Body of pancreas (tissue), 4 donors: ENCODE measurements around the gene EMID1. TPM values are rescaled to one million over a fixed set of nuclear protein-coding genes. Genes with fewer than 3 reads are reported as not detected.

Source experiments
- ATAC-seq: fragments of 150-250 bp; one replicate; pipeline ENCODE4 v1.9.1; 2016
- DNase-seq, 4 donors: peaks; one replicate each; pipeline ENCODE4 v3.0.0-alpha.2; 2019
- H3K27ac ChIP-seq, 4 donors: fragments of 200-600 bp; sonication (generic); 1 replicate in 3 of 4; 2 replicates in 1 of 4; pipeline versions ENCODE4 v1.5.1 to v1.6.1; 2016 to 2019; ENCODE audit warnings: mild to moderate bottlenecking in 1 of 4, mixed read lengths in 1 of 4, moderate library complexity in 1 of 4
- H3K27me3 ChIP-seq, 2 donors: fragments of 200-600 bp; sonication (generic); one replicate each; pipeline ENCODE4 v1.6.0; 2016; ENCODE audit warnings: mild to moderate bottlenecking in 1 of 2
- H3K36me3 ChIP-seq, 2 donors: fragments of 200-600 bp; sonication (generic); replicated peaks in 1 of 2; 2 replicates each; pipeline ENCODE4 v1.5.1; 2016; ENCODE audit warnings: low read depth in 2 of 2; ENCODE audit not compliant: insufficient read depth in 1 of 2
- H3K4me1 ChIP-seq: fragments of 200-600 bp; sonication (generic); one replicate; pipeline ENCODE4 v1.6.0; 2016
- H3K4me3 ChIP-seq, 2 donors: fragments of 200-600 bp; sonication (generic); 1 replicate in 1 of 2; 2 replicates in 1 of 2; pipeline ENCODE4 v1.5.1; 2016 to 2019
- H3K9me3 ChIP-seq, 3 donors: fragments of 200-600 bp; sonication (generic); 1 replicate in 2 of 3; 2 replicates in 1 of 3; pipeline ENCODE4 v1.5.1; 2016
- POLR2A ChIP-seq, 3 donors: fragments of 450-650 bp; IDR thresholded peaks; one replicate each; pipeline ENCODE4 v1.6.1; 2016; ENCODE audit warnings: antibody characterized with exemption in 3 of 3, mild to moderate bottlenecking in 2 of 3
- WGBS, 2 donors: methylation state at CpG; one replicate each; pipeline ENCODE4 v1.1.5; 2017; 5-methylcytosine and 5-hydroxymethylcytosine counted together
- intact Hi-C: fragments of 100-400 bp; cut with DNase I; formaldehyde crosslinking; loops from one replicate; pipeline ENCODE4 v1.15.1; 2023
- total RNA-seq, 2 donors: library from RNA; depleted of rRNA; stranded (reverse); fragments of >200 nt; gene quantifications; one replicate each; pipeline ENCODE4 v1.1.0, GENCODE V29; 2016
- TF ChIP-seq, protein P1 (sequence below), 7 experiments: fragments of 450-650 bp in 4 of 7; fragments of 200-600 bp in 3 of 7; sonication (generic) in 3 of 7; IDR thresholded peaks; one replicate each; pipeline ENCODE4 v1.5.1; 2016 to 2019; ENCODE audit warnings: antibody characterized with exemption in 7 of 7

Gene EMID1
- total RNA-seq, 2 donors from 2014 or later = 5.9 to 25.9 TPM

DNA sequence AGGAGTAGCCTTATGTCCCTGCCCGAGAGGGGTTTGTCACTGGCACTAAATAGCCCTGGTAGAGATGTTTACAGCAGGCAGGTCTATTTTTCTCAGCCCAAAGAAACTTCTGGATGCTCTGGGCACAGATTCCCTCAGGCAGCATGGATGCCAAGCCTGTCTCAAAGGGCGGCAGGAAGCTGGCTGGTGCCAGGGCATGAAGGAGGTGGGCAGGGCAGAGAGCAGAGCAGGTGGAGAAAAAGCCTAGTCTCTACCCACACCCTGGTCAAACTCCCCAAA, 96.6 kb downstream of the EMID1 start:
- 28 to 80% methylated on average over 1 to 2 of the region's 2 CpGs for WGBS, 2 donors
- DNase-seq = no peak
- intact Hi-C loops = no loop called here
- H3K9me3 ChIP-seq = no peaks in the 10 kb centered on the region
- H3K4me1 ChIP-seq = peaks cover 27% of the 10 kb centered on the region
- H3K36me3 ChIP-seq = peaks cover 19 to 21% of the 10 kb centered on the region in 2 donors
- TF ChIP-seq POLR2A (IDR thresholded peaks at IDR 0.05) = no peak
- TF ChIP-seq, protein P1, sequence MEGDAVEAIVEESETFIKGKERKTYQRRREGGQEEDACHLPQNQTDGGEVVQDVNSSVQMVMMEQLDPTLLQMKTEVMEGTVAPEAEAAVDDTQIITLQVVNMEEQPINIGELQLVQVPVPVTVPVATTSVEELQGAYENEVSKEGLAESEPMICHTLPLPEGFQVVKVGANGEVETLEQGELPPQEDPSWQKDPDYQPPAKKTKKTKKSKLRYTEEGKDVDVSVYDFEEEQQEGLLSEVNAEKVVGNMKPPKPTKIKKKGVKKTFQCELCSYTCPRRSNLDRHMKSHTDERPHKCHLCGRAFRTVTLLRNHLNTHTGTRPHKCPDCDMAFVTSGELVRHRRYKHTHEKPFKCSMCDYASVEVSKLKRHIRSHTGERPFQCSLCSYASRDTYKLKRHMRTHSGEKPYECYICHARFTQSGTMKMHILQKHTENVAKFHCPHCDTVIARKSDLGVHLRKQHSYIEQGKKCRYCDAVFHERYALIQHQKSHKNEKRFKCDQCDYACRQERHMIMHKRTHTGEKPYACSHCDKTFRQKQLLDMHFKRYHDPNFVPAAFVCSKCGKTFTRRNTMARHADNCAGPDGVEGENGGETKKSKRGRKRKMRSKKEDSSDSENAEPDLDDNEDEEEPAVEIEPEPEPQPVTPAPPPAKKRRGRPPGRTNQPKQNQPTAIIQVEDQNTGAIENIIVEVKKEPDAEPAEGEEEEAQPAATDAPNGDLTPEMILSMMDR (IDR thresholded peaks at IDR 0.05) = no peak
- H3K4me3 ChIP-seq = no peak overlapping the region
- H3K27ac ChIP-seq = peak overlapping the region in 3 of 4 donors; percentile 25 to 63 (median 57)
- no peak for ATAC-seq
- no peaks in the 10 kb centered on the region for H3K27me3 ChIP-seq

DNA sequence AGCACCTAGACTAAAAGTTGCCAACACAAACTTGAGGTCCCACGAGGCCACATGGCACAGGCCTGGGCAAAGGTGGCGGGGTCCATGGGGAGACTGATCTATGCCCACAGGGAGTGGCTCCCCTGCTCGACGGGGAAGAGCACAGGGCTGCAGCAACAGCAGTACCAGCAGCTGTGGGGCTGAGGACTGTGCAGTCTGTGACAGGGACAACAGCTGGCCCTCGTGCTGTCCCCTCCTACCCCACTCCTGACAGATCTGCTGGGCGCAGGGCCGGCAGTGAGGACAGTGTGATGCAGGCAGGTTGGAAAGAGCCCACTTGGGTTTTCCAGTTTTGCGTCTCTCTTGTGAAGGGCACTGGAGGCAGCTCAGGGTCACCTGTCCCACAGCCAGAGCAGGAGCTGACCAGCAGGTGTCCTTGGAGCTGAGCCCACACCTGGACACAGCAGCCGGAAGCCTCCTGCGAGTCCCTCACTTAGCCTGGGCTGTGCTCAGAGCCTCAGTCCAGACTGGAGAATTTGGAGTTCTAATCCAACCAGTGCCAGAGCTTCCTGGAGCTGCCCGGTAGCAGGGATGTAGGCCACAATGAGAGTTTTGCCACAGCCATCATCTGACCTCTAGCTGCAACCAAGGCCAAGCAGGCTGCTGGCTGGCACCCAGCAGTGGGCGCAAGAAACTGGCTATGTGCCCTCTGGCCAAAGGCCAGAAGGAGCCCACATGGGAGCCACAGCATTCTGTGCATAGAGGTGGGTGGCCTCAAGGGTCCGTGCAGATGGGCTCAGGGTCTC, 97.2 kb downstream of the EMID1 start:
- intact Hi-C loops = no loop called here
- Histone ChIP-seq H3K27me3 (no peaks in the 10 kb centered on the region), H3K9me3 (no peaks in the 10 kb centered on the region), H3K27ac (peak overlapping the region; percentile 25 to 63 (median 50)), H3K4me3 (no peak overlapping the region), H3K36me3 (peaks cover 15 to 16% of the 10 kb centered on the region in 2 donors), H3K4me1 (peaks cover 32% of the 10 kb centered on the region)
- WGBS, 2 donors = 8 to 23% methylated on average over 2 to 12 of the region's 13 CpGs
- ATAC-seq = peak; percentile 17
- TF ChIP-seq POLR2A (IDR thresholded peaks at IDR 0.05) = no peak
- TF ChIP-seq, protein P1 (IDR thresholded peaks at IDR 0.05) = peak in 3 of 7 experiments; percentile 10 to 19 (median 19)
- peak; percentile 55 to 81 (median 78) for DNase-seq

DNA sequence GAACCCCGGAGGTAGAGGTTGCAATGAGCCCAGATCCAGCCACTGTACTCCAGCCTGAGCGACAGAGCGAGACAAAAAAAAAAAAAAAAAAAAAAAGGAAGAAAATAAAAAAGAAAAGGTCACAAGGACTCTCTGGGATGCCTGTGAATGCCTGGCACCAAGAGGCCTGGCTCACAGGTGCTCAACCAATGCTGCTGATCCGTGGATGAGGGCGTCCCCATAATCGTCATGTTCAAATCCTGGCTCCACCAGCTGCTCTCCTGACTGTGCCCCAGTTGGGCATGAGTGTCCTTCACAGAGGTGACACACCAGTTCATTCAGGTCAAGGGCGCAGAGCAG, 100.1 kb downstream of the EMID1 start:
- intact Hi-C loops = no loop called here
- Histone ChIP-seq H3K27ac (peak overlapping the region in 3 of 4 donors; percentile 51 to 84 (median 73)), H3K4me3 (peak overlapping the region in 1 of 2 donors; percentile 71), H3K4me1 (peaks cover 60% of the 10 kb centered on the region), H3K9me3 (no peaks in the 10 kb centered on the region), H3K36me3 (no peaks in the 10 kb centered on the region), H3K27me3 (no peaks in the 10 kb centered on the region)
- ATAC-seq (no peak), DNase-seq (no peak)
- 40 to 45% methylated on average over 7 of the region's 7 CpGs for WGBS, 2 donors
- TF ChIP-seq, protein P1 (IDR thresholded peaks at IDR 0.05) = no peak
- TF ChIP-seq POLR2A (IDR thresholded peaks at IDR 0.05) = no peak

DNA sequence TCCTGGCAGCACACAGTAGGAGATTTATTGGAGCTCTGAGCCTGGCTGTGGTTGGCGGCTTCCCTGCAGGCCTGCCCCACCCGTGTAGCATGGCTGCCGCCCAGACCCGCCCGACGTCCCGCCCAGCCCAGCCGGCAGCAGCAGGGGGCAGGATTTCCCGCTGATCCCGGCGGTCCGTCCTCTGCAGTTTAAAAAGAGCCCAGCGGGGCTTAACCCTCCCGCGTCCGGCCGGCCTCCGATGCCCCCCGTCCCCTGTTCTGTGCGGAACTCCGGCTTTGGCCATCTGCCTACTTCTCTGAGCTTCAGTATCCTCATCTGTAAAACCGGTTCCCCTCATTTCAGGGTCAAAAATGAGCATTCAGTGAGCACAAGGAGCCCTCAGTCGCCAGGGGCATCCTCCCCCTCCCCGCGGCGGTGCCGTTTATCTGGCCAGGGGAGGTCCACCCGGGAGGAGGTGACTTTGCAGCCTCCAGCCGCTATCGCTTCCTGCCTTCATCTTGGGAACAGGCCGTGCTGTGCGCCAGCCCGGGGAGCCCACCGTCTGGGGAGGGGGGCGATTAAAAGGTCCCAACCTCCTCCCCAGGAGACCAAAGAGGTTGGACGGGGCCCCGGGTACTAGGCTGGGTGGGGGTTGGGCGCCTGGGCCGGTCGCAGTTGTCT, 100.6 kb downstream of the EMID1 start, which contains the start of gene GAS2L1:
TSS of gene GAS2L1 (plus strand) at position 476 of the 660 bp plus-strand sequence. CDS start 1,456 bp downstream, outside the sequence.
- ATAC-seq (peak; percentile 67), DNase-seq (peak; percentile 79 to 83 (median 80))
- Histone ChIP-seq H3K27ac (peak within 1 kb of the TSS; percentile 51 to 84 (median 72)), H3K9me3 (no peaks in the 10 kb centered on the region), H3K4me3 (peak within 1 kb of the TSS; percentile 56 to 71), H3K27me3 (no peaks in the 10 kb centered on the region), H3K36me3 (no peaks in the 10 kb centered on the region), H3K4me1 (peaks cover 65% of the 10 kb centered on the region)
- 0% methylated on average over 11 to 40 of the region's 40 CpGs for WGBS, 2 donors
- TF ChIP-seq, protein P1 (IDR thresholded peaks at IDR 0.05) = peak; percentile 50 to 78 (median 68)
- TF ChIP-seq POLR2A (IDR thresholded peaks at IDR 0.05) = peak in 1 of 3 donors; percentile 37
- intact Hi-C loops = no loop called here
